ENCODE data around the gene UBE2U. TPM values are rescaled to one million over a fixed set of nuclear protein-coding genes. Genes with fewer than 3 reads are reported as not detected.

UBE2U gene
- polyA plus RNA-seq, 1 donor from 2014 or later, result not detected

GRCh38 chr1:64308866-64309265, 105.4 kb downstream of the UBE2U start:
- no peak overlapping the region for H2AFZ ChIP-seq (ENCODE audit: low read depth, low read length)
- H3K79me2 ChIP-seq (replicated peaks; ENCODE audit: insufficient read depth, low read length), result no peaks in the 10 kb centered on the region
- TF ChIP-seq POLR2AphosphoS5 (IDR thresholded peaks at IDR 0.05) (no peak), REST (IDR thresholded peaks at IDR 0.05; ENCODE audit: borderline replicate concordance) (peak; percentile 26), TAF1 (IDR thresholded peaks at IDR 0.05; ENCODE audit: low read depth) (no peak), SMC3 (conservative IDR thresholded peaks at IDR 0.05; ENCODE audit: poor library complexity) (no peak), EZH2 (IDR thresholded peaks at IDR 0.05; ENCODE audit: borderline replicate concordance, insufficient read depth, low read length, poor library complexity, severe bottlenecking) (no peak), RAD21 (conservative IDR thresholded peaks at IDR 0.05) (no peak)
- H3K27ac ChIP-seq (ENCODE audit: low read length), result no peak overlapping the region
- H3K4me3 ChIP-seq (ENCODE audit: low read length), result no peak overlapping the region
- no peak overlapping the region for H3K9ac ChIP-seq (ENCODE audit: low read length)
- no peaks in the 10 kb centered on the region for H3K36me3 ChIP-seq (ENCODE audit: insufficient read depth, low read length)
- no peaks in the 10 kb centered on the region for H3K27me3 ChIP-seq (ENCODE audit: insufficient read depth, low read depth, low read length)
- no peak overlapping the region for H3K4me2 ChIP-seq (ENCODE audit: low read length)
- H3K9me2 ChIP-seq (ENCODE audit: insufficient read depth, low read length), result no peaks in the 10 kb centered on the region
- no peaks in the 10 kb centered on the region for H3K9me3 ChIP-seq (ENCODE audit: low read length)
- no peaks in the 10 kb centered on the region for H3F3A ChIP-seq (ENCODE audit: insufficient read depth, low read length, poor library complexity, severe bottlenecking)
- no peaks in the 10 kb centered on the region for H4K20me1 ChIP-seq (ENCODE audit: insufficient read depth)

- no peaks in the 10 kb centered on the region for H3F3A ChIP-seq (ENCODE audit: insufficient read depth, low read length, poor library complexity, severe bottlenecking)
- H2AFZ ChIP-seq (ENCODE audit: low read depth, low read length), result no peak overlapping the region
- no peaks in the 10 kb centered on the region for H4K20me1 ChIP-seq (ENCODE audit: insufficient read depth)
- no peaks in the 10 kb centered on the region for H3K9me2 ChIP-seq (ENCODE audit: insufficient read depth, low read length)
- no peak overlapping the region for H3K9ac ChIP-seq (ENCODE audit: low read length)
- no peaks in the 10 kb centered on the region for H3K27me3 ChIP-seq (ENCODE audit: insufficient read depth, low read depth, low read length)
- no peaks in the 10 kb centered on the region for H3K79me2 ChIP-seq (replicated peaks; ENCODE audit: insufficient read depth, low read length)
- H3K27ac ChIP-seq (ENCODE audit: low read length), result no peak overlapping the region
- TF ChIP-seq EP300 (conservative IDR thresholded peaks at IDR 0.05; ENCODE audit: poor library complexity, severe bottlenecking), result no peak
- no peak for TF ChIP-seq POLR2AphosphoS5 (IDR thresholded peaks at IDR 0.05)
- no peak for TF ChIP-seq SMC3 (conservative IDR thresholded peaks at IDR 0.05; ENCODE audit: poor library complexity)
- no peak for TF ChIP-seq TAF1 (IDR thresholded peaks at IDR 0.05; ENCODE audit: low read depth)
- TF ChIP-seq MXI1 (conservative IDR thresholded peaks at IDR 0.05; ENCODE audit: poor library complexity, severe bottlenecking), result no peak
- no peak for TF ChIP-seq RAD21 (conservative IDR thresholded peaks at IDR 0.05)
- no peak for TF ChIP-seq REST (IDR thresholded peaks at IDR 0.05; ENCODE audit: borderline replicate concordance)
- TF ChIP-seq CTCF (IDR thresholded peaks at IDR 0.05; ENCODE audit: poor library complexity, severe bottlenecking), result no peak
- no peak for TF ChIP-seq EZH2 (IDR thresholded peaks at IDR 0.05; ENCODE audit: borderline replicate concordance, insufficient read depth, low read length, poor library complexity, severe bottlenecking)
- H3K9me3 ChIP-seq (ENCODE audit: low read length), result no peaks in the 10 kb centered on the region
- no peak overlapping the region for H3K4me2 ChIP-seq (ENCODE audit: low read length)
- no peaks in the 10 kb centered on the region for H3K36me3 ChIP-seq (ENCODE audit: insufficient read depth, low read length)
- no peak overlapping the region for H3K4me3 ChIP-seq (ENCODE audit: low read length)
These were observed 106.0 kb downstream of the UBE2U start for GRCh38 chr1:64309431-64309831.
